ENCODE measurements around the gene SH3PXD2A. TPM values are rescaled to one million over a fixed set of nuclear protein-coding genes. Genes with fewer than 3 reads are reported as not detected.

The SH3PXD2A gene
- total RNA-seq, 1 experiment from 2014 or later, result 4.5 TPM

- Mint-ChIP-seq H3K4me1 (peaks cover 7 to 10% of the 10 kb centered on the region in 2 experiments), H3K9me3 (peaks cover 0 to 2% of the 10 kb centered on the region in 2 experiments; a peak in 3 of 5 replicates), H3K27me3 (ENCODE audit: low read depth) (peaks cover 4% of the 10 kb centered on the region; the same call in 1 of the 2 replicates), H3K36me3 (ENCODE audit: insufficient read depth in 1 of 3, low read depth in 3 of 3) (peaks cover 0 to 4% (median 0%) of the 10 kb centered on the region in 3 experiments; a peak in 1 of 7 replicates), H3K27ac (peak overlapping the region in 1 of 3 experiments; percentile 53; a peak in 1 of 7 replicates), H3K4me3 (no peak overlapping the region)
- no peak overlapping the region for H3K27ac ChIP-seq (ENCODE audit: insufficient read length, low read depth, low read length)
- no peak overlapping the region for H2BK5ac ChIP-seq (ENCODE audit: insufficient read length, low read length)
- H4K20me1 ChIP-seq (ENCODE audit: control insufficient read depth, insufficient read depth, insufficient read length), result no peaks in the 10 kb centered on the region
- H2BK12ac ChIP-seq (ENCODE audit: insufficient read length, low read depth, low read length), result no peak overlapping the region
- H3K27me3 ChIP-seq (ENCODE audit: insufficient read depth, low read length), result no peaks in the 10 kb centered on the region
- no peak overlapping the region for H3K23ac ChIP-seq (ENCODE audit: insufficient read length, low read depth, low read length)
- H3K4ac ChIP-seq (ENCODE audit: low read depth, low read length), result no peak overlapping the region
- H3T11ph ChIP-seq (ENCODE audit: low read length), result no peak overlapping the region
- H3K56ac ChIP-seq (ENCODE audit: insufficient read length, low read depth, low read length), result no peak overlapping the region
- no peak overlapping the region for H4K5ac ChIP-seq (ENCODE audit: insufficient read length, low read depth, low read length)
- no peak overlapping the region for H4K91ac ChIP-seq (ENCODE audit: insufficient read length, low read depth, low read length)
- H2BK15ac ChIP-seq (ENCODE audit: low read depth, low read length), result no peak overlapping the region
- no peak overlapping the region for H2BK20ac ChIP-seq (ENCODE audit: low read depth, low read length, poor library complexity, severe bottlenecking)
- H3K14ac ChIP-seq (ENCODE audit: insufficient read depth, low read length), result no peak overlapping the region; the same call in 1 of the 2 replicates
- WGBS (ENCODE audit: extremely low coverage, insufficient read length, low lambda C conversion rate), result no CpG with 5 or more reads among the region's 15 CpGs
- no peaks in the 10 kb centered on the region for H3K23me2 ChIP-seq (ENCODE audit: insufficient read length, low read depth, low read length, poor library complexity, severe bottlenecking)
- no peaks in the 10 kb centered on the region for H3K79me1 ChIP-seq (ENCODE audit: insufficient read depth, low read depth, low read length, poor library complexity, severe bottlenecking)
- H3K4me2 ChIP-seq (ENCODE audit: insufficient read depth, insufficient read length, low read length), result no peak overlapping the region
- no peaks in the 10 kb centered on the region for H3K4me1 ChIP-seq (ENCODE audit: insufficient read depth, low read length)
- no peak overlapping the region for H2AK5ac ChIP-seq (ENCODE audit: insufficient read length, low read length)
- H2AFZ ChIP-seq (ENCODE audit: low read length), result no peak overlapping the region
- H2BK120ac ChIP-seq (ENCODE audit: low read depth, low read length, poor library complexity, severe bottlenecking), result no peak overlapping the region
- no peaks in the 10 kb centered on the region for H3K9me3 ChIP-seq (ENCODE audit: control insufficient read depth, low read depth, low read length)
- no peaks in the 10 kb centered on the region for H3K79me2 ChIP-seq (ENCODE audit: insufficient read depth, low read length)
- no peak overlapping the region for H3K18ac ChIP-seq (ENCODE audit: insufficient read length, low read depth, low read length)
- peak; percentile 77 for DNase-seq
- no peak overlapping the region for H3K9ac ChIP-seq (ENCODE audit: extremely low read depth, insufficient read length, low read length)
- no peak overlapping the region for H4K8ac ChIP-seq (replicated peaks; ENCODE audit: insufficient read length, low read depth, low read length)
- TF ChIP-seq CTCF (conservative IDR thresholded peaks at IDR 0.05), result peak; percentile 83
These were observed 263.0 kb downstream of the SH3PXD2A start for GRCh38 chr10:103592186-103593021.

All from H9 (cell line).